Measurements from ENCODE around the gene MTFR1L. TPM values are rescaled to one million over a fixed set of nuclear protein-coding genes. Genes with fewer than 3 reads are reported as not detected.

The MTFR1L gene
- total RNA-seq, 1 experiment from 2014 or later = 28.9 TPM

DNA sequence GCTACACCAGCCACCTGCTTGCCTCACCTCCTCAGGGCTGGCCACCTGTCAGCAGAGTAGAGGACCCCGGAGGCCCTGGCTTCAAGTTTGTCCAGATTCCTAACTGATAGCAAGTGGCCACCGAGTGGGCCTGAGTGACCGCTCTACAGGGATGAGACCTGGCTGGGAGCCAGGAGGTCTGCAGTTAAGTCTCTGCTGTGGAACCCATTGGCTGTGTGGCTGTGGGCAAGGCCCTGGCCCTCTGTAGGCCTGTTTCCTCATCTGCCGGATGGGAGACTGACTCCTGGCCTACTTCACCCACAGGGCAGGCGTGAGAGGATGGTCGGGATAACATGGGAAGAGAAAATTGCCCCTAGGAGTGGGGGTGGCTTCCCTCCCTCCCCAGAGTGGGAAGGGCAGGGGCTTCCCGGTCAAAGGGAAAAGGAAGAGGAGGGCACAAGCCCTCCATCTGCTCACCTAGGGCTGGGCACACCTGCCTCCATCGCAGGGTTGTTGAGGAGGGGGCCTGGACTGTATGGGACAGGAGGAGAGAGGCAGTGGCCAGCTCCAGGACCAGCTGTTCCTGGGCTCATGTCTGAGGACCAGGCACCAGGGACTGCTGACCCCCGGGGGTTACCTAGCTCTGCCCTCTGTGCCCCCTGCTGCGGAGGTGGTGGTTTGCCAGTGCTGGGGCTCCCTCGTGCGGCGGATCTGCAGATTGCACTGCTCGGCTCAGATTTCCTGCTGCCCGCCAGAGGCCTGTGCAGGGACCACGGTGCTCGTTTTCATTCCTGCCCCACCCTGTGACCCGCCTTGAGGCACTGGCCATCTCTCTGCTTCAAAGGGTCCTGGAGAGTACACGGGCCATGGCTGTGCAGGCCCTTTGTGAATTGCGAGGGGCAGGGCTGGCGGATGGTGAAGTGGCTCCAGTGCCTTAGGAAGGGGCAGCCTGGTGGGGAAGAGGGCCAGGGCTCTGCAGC lies 9.1 kb upstream of the MTFR1L start:
- ChIA-PET POLR2A (interaction anchor here (0.6 kb wide), 2 partner anchors 86 to 195 kb away, joined by 3 read pairs; no protein-coding TSS in a partner anchor), CTCF (interaction anchor here (0.6 to 4.7 kb wide), 44 partner anchors 8 to 571 kb away, joined by 3 to 80 read pairs (median 4); partner anchors contain the start of genes EXTL1, LDLRAP1, MAN1C1 and MTFR1L)
- TF ChIP-seq ZNF263 (CRISPR knock-in tag; IDR thresholded peaks at IDR 0.05; ENCODE audit: low read depth) (no peak), TEAD1 (CRISPR knock-in tag; IDR thresholded peaks at IDR 0.05) (peak; percentile 37; the same call in 1 of the 2 replicates)
- TF ChIP-seq, protein P1, sequence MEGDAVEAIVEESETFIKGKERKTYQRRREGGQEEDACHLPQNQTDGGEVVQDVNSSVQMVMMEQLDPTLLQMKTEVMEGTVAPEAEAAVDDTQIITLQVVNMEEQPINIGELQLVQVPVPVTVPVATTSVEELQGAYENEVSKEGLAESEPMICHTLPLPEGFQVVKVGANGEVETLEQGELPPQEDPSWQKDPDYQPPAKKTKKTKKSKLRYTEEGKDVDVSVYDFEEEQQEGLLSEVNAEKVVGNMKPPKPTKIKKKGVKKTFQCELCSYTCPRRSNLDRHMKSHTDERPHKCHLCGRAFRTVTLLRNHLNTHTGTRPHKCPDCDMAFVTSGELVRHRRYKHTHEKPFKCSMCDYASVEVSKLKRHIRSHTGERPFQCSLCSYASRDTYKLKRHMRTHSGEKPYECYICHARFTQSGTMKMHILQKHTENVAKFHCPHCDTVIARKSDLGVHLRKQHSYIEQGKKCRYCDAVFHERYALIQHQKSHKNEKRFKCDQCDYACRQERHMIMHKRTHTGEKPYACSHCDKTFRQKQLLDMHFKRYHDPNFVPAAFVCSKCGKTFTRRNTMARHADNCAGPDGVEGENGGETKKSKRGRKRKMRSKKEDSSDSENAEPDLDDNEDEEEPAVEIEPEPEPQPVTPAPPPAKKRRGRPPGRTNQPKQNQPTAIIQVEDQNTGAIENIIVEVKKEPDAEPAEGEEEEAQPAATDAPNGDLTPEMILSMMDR (IDR thresholded peaks at IDR 0.05) = peak; percentile 90
- no peaks in the 10 kb centered on the region for H3K27me3 Mint-ChIP-seq (ENCODE audit: low read depth)
- peaks cover 23% of the 10 kb centered on the region for H3K36me3 Mint-ChIP-seq
- H3K9me3 Mint-ChIP-seq = no peaks in the 10 kb centered on the region
- H3K4me3 Mint-ChIP-seq = no peak overlapping the region
- no peak overlapping the region for H3K27ac Mint-ChIP-seq
- H3K4me1 Mint-ChIP-seq = 0 out of 2 replicates have a peak, but pooled peaks cover 3% of the 10 kb centered on the region
- ATAC-seq (peak; percentile 81), DNase-seq (ENCODE audit: low spot score) (peak; percentile 96)

DNA sequence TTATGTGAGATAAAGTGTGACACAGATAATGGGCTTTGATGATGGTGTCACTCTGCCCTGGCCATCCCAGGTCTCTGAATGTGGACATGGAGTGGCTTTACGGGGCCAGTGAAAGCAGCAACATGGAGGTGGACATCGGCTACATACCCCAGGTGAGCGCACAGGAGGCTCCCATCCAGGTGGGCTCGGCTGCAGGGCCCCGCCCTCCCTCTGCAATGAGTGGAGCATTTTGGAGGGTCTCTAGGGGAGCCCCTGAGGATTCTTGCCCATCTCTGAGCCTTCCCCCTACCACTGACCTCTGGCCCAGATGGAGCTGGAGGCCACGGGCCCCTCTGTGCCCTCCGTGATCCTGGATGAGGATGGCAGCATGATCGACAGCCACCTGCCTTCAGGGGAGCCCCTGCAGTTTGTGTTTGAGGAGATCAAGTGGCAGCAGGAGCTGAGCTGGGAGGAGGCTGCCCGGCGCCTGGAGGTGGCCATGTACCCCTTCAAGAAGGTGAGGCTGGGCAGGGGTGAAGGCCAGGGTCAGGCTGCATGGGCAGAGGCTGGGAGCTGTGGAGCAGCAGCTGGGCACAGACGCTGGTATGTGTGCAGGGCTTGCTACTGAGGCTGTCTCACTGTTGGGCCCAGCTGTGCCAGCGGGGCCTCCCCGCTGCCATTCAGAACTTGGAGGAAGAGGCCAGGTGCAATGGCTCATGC lies 8.2 kb upstream of the MTFR1L start:
- Mint-ChIP-seq H3K4me3 (no peak overlapping the region), H3K36me3 (peaks cover 14% of the 10 kb centered on the region), H3K27ac (no peak overlapping the region), H3K27me3 (ENCODE audit: low read depth) (no peaks in the 10 kb centered on the region), H3K4me1 (0 out of 2 replicates have a peak, but pooled peaks cover 3% of the 10 kb centered on the region), H3K9me3 (no peaks in the 10 kb centered on the region)
- ATAC-seq = no peak
- ChIA-PET POLR2A (no interaction called here), CTCF (interaction anchor here (1.0 to 4.7 kb wide), 19 partner anchors 13 to 309 kb away, joined by 3 to 80 read pairs (median 6); partner anchors contain the start of genes LDLRAP1 and SELENON)
- TF ChIP-seq SMAD3 (CRISPR knock-in tag; IDR thresholded peaks at IDR 0.05; ENCODE audit: borderline replicate concordance) = no peak
- no peak for TF ChIP-seq TEAD4 (CRISPR knock-in tag; IDR thresholded peaks at IDR 0.05)
- TF ChIP-seq JAZF1 (CRISPR knock-in tag; IDR thresholded peaks at IDR 0.05) = no peak
- no peak for TF ChIP-seq MYBL2 (CRISPR knock-in tag; IDR thresholded peaks at IDR 0.05)
- no peak for TF ChIP-seq ETV6 (CRISPR knock-in tag; IDR thresholded peaks at IDR 0.05)
- TF ChIP-seq, protein P2, sequence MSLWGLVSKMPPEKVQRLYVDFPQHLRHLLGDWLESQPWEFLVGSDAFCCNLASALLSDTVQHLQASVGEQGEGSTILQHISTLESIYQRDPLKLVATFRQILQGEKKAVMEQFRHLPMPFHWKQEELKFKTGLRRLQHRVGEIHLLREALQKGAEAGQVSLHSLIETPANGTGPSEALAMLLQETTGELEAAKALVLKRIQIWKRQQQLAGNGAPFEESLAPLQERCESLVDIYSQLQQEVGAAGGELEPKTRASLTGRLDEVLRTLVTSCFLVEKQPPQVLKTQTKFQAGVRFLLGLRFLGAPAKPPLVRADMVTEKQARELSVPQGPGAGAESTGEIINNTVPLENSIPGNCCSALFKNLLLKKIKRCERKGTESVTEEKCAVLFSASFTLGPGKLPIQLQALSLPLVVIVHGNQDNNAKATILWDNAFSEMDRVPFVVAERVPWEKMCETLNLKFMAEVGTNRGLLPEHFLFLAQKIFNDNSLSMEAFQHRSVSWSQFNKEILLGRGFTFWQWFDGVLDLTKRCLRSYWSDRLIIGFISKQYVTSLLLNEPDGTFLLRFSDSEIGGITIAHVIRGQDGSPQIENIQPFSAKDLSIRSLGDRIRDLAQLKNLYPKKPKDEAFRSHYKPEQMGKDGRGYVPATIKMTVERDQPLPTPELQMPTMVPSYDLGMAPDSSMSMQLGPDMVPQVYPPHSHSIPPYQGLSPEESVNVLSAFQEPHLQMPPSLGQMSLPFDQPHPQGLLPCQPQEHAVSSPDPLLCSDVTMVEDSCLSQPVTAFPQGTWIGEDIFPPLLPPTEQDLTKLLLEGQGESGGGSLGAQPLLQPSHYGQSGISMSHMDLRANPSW (CRISPR knock-in tag; conservative IDR thresholded peaks at IDR 0.05; ENCODE audit: low read depth) = no peak
- TF ChIP-seq ZNF138 (CRISPR knock-in tag; conservative IDR thresholded peaks at IDR 0.05) = no peak
- TF ChIP-seq, protein P3, sequence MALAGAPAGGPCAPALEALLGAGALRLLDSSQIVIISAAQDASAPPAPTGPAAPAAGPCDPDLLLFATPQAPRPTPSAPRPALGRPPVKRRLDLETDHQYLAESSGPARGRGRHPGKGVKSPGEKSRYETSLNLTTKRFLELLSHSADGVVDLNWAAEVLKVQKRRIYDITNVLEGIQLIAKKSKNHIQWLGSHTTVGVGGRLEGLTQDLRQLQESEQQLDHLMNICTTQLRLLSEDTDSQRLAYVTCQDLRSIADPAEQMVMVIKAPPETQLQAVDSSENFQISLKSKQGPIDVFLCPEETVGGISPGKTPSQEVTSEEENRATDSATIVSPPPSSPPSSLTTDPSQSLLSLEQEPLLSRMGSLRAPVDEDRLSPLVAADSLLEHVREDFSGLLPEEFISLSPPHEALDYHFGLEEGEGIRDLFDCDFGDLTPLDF (CRISPR knock-in tag; IDR thresholded peaks at IDR 0.05) = no peak
- TF ChIP-seq, protein P1 (IDR thresholded peaks at IDR 0.05) = no peak
- TF ChIP-seq, protein P4, sequence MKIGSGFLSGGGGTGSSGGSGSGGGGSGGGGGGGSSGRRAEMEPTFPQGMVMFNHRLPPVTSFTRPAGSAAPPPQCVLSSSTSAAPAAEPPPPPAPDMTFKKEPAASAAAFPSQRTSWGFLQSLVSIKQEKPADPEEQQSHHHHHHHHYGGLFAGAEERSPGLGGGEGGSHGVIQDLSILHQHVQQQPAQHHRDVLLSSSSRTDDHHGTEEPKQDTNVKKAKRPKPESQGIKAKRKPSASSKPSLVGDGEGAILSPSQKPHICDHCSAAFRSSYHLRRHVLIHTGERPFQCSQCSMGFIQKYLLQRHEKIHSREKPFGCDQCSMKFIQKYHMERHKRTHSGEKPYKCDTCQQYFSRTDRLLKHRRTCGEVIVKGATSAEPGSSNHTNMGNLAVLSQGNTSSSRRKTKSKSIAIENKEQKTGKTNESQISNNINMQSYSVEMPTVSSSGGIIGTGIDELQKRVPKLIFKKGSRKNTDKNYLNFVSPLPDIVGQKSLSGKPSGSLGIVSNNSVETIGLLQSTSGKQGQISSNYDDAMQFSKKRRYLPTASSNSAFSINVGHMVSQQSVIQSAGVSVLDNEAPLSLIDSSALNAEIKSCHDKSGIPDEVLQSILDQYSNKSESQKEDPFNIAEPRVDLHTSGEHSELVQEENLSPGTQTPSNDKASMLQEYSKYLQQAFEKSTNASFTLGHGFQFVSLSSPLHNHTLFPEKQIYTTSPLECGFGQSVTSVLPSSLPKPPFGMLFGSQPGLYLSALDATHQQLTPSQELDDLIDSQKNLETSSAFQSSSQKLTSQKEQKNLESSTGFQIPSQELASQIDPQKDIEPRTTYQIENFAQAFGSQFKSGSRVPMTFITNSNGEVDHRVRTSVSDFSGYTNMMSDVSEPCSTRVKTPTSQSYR (CRISPR knock-in tag; IDR thresholded peaks at IDR 0.05) = no peak
- TF ChIP-seq GTF2I (CRISPR knock-in tag; conservative IDR thresholded peaks at IDR 0.05) = no peak
- TF ChIP-seq ZNF232 (CRISPR knock-in tag; IDR thresholded peaks at IDR 0.05) = no peak
- no peak for TF ChIP-seq ZNF416 (CRISPR knock-in tag; IDR thresholded peaks at IDR 0.05)
- TF ChIP-seq, protein P5, sequence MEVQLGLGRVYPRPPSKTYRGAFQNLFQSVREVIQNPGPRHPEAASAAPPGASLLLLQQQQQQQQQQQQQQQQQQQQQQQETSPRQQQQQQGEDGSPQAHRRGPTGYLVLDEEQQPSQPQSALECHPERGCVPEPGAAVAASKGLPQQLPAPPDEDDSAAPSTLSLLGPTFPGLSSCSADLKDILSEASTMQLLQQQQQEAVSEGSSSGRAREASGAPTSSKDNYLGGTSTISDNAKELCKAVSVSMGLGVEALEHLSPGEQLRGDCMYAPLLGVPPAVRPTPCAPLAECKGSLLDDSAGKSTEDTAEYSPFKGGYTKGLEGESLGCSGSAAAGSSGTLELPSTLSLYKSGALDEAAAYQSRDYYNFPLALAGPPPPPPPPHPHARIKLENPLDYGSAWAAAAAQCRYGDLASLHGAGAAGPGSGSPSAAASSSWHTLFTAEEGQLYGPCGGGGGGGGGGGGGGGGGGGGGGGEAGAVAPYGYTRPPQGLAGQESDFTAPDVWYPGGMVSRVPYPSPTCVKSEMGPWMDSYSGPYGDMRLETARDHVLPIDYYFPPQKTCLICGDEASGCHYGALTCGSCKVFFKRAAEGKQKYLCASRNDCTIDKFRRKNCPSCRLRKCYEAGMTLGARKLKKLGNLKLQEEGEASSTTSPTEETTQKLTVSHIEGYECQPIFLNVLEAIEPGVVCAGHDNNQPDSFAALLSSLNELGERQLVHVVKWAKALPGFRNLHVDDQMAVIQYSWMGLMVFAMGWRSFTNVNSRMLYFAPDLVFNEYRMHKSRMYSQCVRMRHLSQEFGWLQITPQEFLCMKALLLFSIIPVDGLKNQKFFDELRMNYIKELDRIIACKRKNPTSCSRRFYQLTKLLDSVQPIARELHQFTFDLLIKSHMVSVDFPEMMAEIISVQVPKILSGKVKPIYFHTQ (CRISPR knock-in tag; IDR thresholded peaks at IDR 0.05) = no peak
- no peak for TF ChIP-seq ELF4 (CRISPR knock-in tag; IDR thresholded peaks at IDR 0.05; ENCODE audit: low read depth)
- no peak for DNase-seq (ENCODE audit: low spot score)
